GM10847 (cell line): ENCODE measurements around the gene FBXL12.

Experiments used
- POLR2A ChIP-seq: IDR thresholded peaks from 2 replicates; pipeline ENCODE4 v1.6.1; 2011; ENCODE audit not compliant: insufficient read length; ENCODE audit errors: extremely low read depth

Gene FBXL12, protein sequence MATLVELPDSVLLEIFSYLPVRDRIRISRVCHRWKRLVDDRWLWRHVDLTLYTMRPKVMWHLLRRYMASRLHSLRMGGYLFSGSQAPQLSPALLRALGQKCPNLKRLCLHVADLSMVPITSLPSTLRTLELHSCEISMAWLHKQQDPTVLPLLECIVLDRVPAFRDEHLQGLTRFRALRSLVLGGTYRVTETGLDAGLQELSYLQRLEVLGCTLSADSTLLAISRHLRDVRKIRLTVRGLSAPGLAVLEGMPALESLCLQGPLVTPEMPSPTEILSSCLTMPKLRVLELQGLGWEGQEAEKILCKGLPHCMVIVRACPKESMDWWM

DNA sequence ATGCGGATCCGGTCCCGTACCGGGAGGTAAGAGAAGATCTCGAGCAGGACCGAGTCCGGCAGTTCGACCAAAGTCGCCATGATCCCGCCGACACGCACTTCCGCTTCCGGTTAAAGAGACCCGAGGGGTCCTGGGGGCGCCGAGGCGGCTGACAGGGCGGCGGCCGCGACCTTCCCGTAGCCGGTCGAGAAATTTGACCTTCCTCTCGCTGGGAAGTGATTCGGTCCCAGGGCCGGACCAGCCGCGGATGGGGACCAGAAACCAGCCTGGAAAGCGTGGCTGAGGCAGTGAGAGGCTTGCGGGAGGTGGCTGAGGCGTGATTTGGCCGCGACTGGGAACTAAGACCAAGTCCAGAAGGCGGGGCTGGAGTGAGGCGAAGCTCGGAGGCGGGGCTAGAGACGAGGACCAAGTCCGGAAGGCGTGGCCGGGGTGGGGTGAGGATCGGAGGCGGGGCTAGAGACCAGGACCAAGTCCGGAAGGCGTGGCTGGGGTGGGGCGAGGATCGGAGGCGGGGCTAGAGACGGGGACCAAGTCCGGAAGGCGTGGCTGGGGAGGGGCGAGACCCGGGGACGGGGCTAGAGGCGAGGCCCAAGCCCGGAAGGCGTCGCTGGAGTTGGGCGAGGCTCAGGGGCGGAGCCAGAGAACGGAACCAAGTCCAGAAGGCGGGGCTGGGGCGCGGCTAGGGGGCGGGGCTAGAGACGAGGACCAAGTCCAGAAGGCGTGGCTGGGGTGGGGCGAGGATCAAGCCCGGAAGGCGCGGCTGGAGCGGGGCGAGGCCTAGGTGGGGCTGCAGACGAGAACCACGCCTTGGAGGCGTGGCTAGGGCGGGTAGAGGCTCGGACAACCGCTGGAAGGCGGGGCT lies at the start of gene FBXL12:
Gene FBXL12, minus strand, starts transcription at position 346 of the 862 bp plus-strand sequence. Its CDS starts 266 bp downstream, at position 80.
- peak; percentile 91 for TF ChIP-seq POLR2A

DNA sequence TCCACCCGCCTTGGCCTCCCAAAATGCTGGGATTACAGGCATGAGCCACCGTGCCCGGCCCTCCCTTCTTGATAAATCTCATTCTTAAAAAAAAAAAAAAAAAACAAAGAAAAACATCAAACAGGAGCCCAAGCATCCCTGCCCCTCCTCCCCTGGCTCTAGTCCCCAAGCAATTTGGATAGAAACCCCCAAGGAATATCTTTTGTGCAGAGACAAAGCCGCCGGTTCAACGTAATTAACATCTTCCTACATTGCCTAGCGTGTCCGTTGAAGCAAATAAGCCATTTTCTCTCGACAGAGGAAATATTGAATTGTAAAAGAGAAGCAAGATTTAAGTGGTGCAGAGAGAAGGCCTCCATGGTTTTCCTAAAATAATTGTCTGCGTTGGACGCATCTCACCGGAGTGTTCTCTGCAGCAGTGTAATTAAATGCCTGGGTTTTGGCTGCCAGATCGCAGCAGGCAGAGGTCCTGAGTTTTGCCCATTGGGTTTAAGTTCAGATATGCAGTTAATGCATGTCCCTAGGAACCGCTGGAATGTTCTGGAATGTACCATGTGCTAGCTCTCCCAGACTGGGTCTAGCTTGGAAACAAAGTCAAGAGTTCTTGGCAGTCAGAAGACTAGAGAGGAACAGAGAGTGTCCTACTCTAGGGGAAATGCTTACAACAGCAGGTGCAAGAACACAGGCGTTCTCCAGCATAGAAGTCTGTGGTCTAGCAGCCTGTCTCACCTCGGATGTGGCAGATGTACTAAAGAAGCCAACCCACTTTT lies 47.0 kb upstream of the FBXL12 start:
- TF ChIP-seq POLR2A, result no peak

DNA sequence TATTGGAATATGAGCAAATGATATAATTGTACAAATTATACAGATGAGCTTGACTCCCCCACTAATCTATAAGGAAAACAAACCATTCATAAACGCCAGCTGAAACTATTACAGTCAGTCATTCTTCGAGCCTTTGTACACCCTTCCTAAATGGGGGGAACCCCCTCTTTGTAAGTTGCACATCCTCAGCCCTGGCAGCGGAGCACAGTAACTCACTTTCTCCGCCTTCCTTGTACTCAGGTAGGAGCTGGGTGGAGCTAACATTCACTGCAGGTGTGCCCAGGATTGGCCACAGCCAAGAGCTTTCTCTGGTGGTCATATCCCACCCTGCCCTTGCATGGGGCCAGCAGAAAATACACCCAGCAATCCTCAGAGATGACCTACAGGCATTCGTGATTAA lies 44.9 kb upstream of the FBXL12 start:
- TF ChIP-seq POLR2A, result no peak

DNA sequence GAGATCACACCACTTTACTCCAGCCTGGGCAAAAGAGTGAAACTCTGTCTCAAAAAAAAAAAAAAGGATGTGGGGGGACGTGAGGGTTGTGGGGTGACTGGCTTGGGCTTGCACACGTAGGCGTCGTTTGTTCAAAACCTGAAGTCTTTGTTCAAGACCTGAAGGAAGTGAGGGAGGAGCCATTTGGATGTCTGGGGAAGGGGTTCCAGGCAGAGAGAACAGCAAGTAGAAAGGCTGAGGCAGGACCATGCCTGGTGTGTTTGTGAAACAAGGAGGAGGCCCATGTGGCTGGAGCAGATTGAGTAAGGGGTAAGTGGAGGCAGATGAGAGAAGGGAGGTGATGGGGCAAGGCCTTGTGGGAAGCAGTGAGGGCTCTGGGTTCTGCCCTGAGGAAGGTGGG lies 44.1 kb upstream of the FBXL12 start:
- no peak for TF ChIP-seq POLR2A

DNA sequence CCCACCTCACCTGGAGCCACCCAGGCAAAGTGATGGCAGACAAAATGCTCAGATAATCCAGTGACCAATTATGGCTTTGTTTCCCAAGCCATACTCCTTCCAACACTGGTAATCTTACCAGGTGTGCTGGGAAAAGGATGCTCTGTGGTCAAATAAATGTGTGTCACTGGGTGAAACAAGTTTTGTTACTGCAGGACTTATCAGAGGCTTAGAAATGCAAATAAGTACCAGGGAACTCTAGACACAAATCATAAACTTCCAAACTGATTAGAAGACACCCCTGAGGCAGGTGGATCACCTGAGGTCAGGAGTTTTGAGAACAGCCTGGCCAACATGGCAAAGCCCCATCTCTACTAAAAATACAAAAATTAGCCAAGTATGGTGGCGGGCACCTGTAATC lies 42.6 kb upstream of the FBXL12 start:
- TF ChIP-seq POLR2A, result no peak

DNA sequence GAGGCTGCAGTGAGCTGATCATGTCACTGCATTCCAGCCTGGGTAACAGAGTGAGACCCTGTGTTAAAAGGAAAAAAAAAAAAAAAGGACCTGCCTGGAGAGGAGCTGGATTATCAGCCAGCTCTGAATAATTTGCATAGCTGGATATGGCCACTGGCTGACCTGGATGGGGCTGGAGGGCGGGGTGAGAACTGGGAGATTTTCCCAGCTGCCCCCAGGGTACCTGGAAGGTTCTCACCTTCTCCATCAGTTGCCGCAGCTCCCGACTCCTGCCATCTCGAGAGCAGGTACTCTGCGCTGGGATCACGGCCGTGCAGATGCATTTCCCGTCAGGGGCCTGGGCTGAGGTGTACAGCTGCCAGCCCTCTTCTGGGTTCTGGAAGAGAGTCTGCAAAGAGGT lies 41.5 kb upstream of the FBXL12 start:
- no peak for TF ChIP-seq POLR2A

DNA sequence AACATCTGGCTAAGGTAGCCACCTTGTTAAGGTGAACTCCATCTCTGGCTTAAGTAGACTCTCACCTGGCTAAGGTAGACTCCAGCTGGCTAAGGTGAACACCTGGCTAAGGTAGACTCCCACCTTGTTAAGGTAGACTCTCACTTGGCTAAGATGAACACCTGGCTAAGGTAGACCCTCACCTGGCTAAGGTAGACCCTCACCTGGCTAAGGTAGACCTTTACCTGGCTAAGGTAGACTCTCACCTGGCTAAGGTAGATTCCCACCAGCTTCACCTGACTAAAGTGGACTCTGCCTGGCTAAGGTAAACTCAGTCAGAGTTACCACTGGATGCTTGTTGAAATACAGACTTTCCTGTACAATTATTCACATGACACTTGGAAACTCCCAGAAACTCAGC lies 39.9 kb upstream of the FBXL12 start:
- no peak for TF ChIP-seq POLR2A

DNA sequence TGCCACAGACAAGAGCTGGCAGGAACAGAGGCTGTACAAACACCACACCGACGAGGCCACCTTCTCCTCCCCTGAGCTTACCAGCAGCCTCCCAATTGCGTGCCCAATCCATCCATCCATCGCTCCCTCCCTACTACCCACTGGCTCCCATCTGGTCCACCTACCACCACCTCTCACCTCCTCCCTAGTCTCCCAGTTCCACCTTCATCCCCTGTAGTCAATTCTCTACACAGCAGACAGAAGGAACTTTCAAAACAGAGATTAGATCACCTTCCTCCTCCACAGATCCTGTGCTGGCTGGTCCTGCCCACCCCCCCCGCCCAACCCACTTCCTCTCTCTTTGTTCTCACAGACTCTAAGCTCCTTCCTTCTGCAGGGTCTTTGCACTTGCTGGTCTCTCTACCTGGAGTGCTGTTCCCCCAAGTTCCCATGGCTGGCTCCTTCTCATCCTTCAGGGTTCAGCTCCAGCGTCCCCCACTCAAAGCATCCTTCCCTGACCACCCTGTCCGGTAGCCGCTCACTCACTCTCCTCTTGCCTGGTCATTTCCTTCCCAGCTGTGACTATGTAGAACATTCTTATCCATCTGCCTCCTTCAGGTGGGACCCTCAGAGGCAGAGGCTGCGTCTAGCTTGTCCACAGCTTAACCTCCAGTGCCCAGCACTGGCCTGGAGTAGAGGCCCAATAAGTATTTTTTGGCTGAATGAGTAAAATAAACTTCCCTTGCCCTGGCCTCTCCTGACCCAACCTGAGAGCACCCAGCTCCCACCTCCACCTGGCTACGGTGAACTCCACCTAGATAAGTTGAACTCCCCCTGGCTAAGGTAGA lies 39.3 kb upstream of the FBXL12 start:
- TF ChIP-seq POLR2A, result no peak

DNA sequence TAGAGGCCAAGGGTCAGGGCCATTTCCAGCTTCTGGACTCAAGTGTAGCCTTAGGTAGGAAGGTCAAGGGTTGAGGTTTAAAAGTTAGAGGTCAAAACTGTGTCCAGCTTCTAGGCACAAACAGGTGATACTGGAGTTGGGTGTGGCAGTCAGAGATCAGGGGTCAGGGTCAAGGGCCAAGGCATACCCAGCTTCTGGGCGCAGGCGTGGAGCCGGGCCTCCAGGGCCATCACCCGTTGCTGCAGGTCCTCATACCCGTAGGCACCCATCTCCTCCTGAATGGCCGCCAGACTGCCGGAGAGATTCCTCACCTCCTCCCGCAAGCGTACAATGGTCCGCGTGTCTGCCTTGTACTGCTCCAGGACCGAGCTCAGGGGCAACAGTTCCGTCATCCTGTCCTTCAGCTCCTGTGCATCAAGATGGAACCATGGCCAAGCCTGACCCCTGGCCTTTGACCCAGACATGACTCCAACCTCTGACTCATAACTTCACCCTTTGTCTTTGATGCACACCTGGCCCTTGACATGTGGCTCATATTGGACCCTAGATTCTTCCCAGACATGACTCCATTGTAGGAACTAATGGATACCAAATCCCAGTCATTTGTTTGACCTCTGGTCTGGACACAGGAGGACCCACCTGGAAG lies 38.3 kb upstream of the FBXL12 start:
- TF ChIP-seq POLR2A, result no peak

DNA sequence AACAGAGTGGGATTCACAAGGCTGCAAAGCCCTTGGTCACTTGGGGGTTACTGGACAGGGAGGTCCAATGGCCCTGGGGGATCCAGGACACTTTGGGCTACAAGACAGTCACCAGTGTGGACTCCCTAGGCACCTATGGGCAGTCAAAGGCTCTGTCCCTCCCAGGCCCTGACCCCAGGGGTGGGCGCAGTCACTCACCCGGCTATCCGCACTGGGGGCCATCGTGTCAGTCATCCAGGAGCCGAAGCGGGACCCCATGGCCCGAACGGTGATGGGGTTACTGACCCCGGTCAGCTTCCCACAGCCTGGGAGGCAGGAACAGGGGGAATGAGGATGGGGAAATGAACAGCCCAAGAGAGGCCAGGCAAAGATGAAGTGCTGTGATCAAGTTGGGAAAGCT lies 37.7 kb upstream of the FBXL12 start:
- no peak for TF ChIP-seq POLR2A

DNA sequence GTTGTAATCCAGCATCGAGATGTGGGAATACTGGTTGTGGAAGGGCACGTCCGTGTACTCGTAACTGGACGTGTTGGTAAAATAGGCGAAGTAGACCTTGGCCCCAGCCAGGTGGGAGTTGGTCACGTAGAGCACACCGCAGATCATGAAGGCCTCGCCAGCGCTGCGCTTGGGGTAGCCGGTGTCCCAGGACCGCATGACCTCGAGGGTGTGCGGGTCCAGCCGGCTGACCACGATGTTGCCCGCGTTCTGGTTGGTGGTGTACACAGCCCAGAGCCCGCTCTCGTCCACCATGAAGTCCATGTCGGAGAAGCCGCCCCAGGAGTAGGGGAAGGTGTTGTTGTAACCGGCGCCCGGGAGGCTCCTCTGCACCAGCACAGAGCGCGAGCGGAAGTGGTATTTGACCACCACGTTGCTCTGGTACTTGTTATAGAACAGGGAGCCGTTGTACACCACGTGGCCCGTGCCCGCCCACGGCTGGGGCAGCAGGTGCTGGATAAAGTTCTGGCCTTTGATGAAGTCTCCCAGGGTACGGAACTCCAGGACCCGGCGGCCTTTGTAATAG lies 35.5 kb upstream of the FBXL12 start:
- no peak for TF ChIP-seq POLR2A

DNA sequence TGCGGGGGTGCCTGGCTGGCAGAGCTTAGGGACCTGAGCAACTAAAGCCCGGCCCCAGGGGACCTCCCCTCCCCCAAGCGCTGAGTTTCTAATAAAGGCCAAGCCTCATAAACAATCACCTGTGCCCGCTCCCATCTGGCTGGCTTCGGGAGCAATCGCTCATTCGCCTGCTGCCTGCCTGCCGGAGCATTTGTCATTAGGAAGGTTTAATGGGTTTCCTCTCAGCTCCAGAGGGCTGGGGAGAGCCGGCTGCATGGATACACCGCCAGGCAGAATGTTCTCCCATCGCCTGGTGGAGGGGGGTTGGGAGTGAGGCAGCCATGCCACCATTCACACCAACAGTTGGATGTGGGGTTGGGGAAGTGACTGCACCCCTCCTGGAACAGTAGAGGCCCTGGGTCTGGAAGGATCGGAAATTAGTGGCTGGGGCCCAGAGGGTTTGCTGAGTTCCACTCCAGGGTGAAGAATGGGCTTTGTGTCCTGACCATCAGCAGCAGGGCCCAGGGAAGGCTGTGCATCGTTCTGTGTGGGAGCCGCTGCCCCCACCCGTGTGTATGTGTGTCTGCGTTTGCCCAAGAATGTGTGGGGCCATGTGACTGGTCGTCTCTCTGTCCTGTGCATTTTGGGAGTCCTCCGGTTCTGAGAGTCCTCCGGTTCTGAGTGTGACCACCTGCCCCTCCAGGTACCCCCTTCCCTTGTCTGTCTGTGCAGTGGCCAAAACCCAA lies 31.5 kb upstream of the FBXL12 start:
- no peak for TF ChIP-seq POLR2A

DNA sequence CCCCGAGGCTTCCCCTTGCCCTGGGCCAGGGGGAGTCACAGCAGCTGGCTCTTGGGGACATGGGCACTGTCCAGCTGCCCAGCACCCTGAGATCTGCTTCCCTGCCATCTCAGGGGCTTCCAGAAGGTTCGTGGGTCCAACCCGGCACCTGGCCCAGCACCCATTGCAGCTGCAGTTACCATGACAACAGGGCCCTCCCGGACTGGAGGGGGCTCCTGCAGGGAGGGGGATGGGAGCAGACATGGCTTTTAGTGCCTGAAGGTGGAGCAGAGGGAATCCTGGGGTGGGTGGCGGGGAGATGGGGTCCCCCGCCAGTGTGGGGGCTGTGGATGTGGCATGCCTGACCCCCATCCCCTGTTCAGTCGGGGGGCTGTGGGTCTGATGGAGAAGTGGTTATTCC lies 30.9 kb upstream of the FBXL12 start:
- TF ChIP-seq POLR2A, result no peak
